Lower leg skin (tissue), 4 donors: ENCODE measurements around the gene TMEM214. TPM values are rescaled to one million over a fixed set of nuclear protein-coding genes. Genes with fewer than 3 reads are reported as not detected.
"Not testable (repeated sequence)": the region's sequence is repeated elsewhere in the genome, so short reads cannot be mapped to it uniquely, and the experiment has no call there.

Experiments used
- DNase-seq, 2 donors: peaks; one replicate each; pipeline ENCODE4 v3.0.0-alpha.2; 2019; ENCODE audit warnings: low spot score in 2 of 2
- H3K4me3 ChIP-seq: fragments of 200-600 bp; sonication (generic); 2 replicates; pipeline ENCODE4 v1.5.1; 2017; ENCODE audit warnings: mild to moderate bottlenecking, low read depth; ENCODE audit not compliant: poor library complexity, severe bottlenecking
- POLR2A ChIP-seq, 2 donors: fragments of 450-650 bp; IDR thresholded peaks; one replicate each; pipeline ENCODE4 v1.6.1; 2016 to 2017; ENCODE audit warnings: antibody characterized with exemption in 2 of 2, mild to moderate bottlenecking in 1 of 2, moderate library complexity in 1 of 2
- WGBS, 2 donors: methylation state at CpG; one replicate each; pipeline ENCODE4 v1.1.5; 2018; 5-methylcytosine and 5-hydroxymethylcytosine counted together
- intact Hi-C: fragments of 100-400 bp; cut with DNase I; formaldehyde crosslinking; loops from one replicate; pipeline ENCODE4 v1.15.0; 2023; ENCODE audit warnings: low total_unique reads
- total RNA-seq, 4 donors: library from RNA; depleted of rRNA; stranded (reverse); fragments of >200 nt; gene quantifications; one replicate each; pipeline ENCODE4 v1.1.0, GENCODE V29; 2016
- TF ChIP-seq, protein P1 (sequence below), 3 donors: fragments of 450-650 bp; IDR thresholded peaks; one replicate each; pipeline ENCODE4 v1.5.1; 2016; ENCODE audit warnings: antibody characterized with exemption in 3 of 3, mild to moderate bottlenecking in 3 of 3, moderate library complexity in 2 of 3

Gene TMEM214
- total RNA-seq, 4 donors from 2014 or later: 30.3 to 43.9 (median 32.0) TPM

DNA sequence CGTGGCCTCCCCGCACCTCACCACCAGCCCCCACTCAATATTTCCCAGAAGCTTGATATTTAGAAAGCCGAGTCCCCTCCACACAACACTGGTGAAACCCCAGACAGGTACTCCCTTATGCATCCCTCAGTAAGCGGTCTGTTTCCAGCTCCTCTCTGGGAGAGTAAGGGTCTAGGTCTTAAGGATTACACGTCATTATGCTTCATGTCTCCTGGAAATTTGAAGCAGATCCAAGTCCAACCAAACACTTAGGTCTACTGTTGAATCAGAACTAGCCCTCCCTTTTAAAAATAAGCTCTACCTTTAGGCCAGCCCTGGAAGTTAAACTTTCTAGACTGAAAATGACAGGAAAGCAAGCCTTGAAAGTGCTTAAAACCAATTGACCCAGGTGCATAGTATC, 40.2 kb downstream of the TMEM214 start:
- no peak for DNase-seq
- TF ChIP-seq, protein P1, sequence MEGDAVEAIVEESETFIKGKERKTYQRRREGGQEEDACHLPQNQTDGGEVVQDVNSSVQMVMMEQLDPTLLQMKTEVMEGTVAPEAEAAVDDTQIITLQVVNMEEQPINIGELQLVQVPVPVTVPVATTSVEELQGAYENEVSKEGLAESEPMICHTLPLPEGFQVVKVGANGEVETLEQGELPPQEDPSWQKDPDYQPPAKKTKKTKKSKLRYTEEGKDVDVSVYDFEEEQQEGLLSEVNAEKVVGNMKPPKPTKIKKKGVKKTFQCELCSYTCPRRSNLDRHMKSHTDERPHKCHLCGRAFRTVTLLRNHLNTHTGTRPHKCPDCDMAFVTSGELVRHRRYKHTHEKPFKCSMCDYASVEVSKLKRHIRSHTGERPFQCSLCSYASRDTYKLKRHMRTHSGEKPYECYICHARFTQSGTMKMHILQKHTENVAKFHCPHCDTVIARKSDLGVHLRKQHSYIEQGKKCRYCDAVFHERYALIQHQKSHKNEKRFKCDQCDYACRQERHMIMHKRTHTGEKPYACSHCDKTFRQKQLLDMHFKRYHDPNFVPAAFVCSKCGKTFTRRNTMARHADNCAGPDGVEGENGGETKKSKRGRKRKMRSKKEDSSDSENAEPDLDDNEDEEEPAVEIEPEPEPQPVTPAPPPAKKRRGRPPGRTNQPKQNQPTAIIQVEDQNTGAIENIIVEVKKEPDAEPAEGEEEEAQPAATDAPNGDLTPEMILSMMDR (IDR thresholded peaks at IDR 0.05): no peak
- TF ChIP-seq POLR2A (IDR thresholded peaks at IDR 0.05): no peak
- 89% methylated on average over 5 of the region's 5 CpGs for WGBS, 2 donors
- intact Hi-C loops: no loop called here
- H3K4me3 ChIP-seq: no peak overlapping the region

DNA sequence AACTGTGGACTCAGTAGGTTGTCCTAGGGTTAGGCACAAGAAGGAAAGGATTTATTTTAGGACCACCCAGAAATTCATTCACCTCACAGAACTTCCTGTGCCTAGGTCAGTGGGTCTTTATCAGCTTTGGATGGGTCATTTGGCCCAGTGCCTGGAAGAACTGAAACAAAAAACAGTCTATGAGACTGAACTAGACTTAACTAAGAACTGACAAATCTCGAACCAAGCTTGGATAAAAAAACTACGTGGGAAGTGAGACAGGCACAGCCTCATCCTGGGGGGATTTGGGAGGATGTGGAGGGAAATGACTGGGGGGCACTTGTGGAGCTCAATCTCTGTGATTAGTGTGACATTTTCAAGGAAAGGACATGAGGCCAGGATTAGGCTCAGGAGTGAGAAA, 41.0 kb downstream of the TMEM214 start:
- no peak for DNase-seq
- intact Hi-C loops: no loop called here
- H3K4me3 ChIP-seq: no peak overlapping the region
- no peak for TF ChIP-seq POLR2A (IDR thresholded peaks at IDR 0.05)
- TF ChIP-seq, protein P1 (IDR thresholded peaks at IDR 0.05): no peak
- WGBS, 2 donors: 40 to 57% methylated on average over 2 of the region's 2 CpGs

DNA sequence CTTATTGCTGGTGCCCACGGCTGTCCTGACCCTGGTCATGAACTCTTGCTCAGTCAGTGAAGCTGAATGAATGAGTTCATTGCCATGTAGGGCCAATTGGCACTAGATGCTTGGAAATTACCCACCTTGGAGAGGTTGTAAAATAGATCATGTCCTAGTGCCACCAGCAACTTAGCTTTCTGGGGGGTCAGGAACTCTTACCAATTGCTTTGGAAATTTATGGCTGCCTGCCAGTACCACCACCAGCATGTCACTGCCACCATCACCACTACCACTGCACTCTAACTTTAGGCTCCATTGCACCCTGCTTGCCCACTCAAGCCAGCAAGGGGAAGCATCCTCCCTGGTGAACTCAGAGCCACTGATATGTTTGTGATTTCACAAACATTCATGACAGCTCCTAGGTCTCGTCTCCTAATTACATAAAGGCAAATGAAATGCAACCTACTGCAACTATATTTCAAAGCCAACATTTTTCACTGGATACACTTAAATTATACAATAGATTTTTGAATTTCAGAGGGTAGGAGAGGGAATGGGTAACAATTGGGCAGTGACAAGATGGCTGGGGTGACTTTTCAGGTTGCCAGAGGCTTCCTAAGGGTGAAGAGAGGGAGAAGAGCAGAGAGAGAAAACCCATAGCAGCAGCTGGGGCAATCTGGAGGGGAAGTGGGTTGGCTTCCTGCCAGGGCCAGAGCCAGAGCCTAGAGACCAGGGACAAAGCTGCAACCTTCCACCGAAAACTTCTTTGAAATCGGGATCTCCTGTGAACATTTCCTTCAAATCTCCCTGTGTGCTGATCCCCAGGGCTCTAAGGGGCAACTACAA, 42.2 kb downstream of the TMEM214 start:
- H3K4me3 ChIP-seq: no peak overlapping the region
- intact Hi-C loops: loop anchor here (5.0 kb wide), 1 partner anchor 103 kb away; the partner anchor contains the start of gene MAPRE3
- TF ChIP-seq, protein P1 (IDR thresholded peaks at IDR 0.05): no peak
- no peak for TF ChIP-seq POLR2A (IDR thresholded peaks at IDR 0.05)
- 69 to 72% methylated on average over 4 of the region's 4 CpGs for WGBS, 2 donors
- DNase-seq: no peak

DNA sequence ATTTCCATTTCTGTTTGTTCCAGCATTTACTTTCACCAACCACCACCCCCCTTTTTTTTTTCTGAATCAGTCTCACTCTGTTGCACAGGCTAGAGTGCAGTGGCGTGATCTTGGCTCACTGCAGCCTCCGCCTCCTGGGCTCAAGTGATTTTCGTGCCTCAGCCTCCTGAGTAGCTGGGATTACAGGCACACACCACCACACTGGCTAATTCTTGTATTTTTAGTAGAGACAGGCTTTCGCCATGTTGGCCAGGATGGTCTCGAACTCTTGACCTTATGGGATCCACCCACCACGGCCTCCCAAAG, 42.8 kb downstream of the TMEM214 start:
- DNase-seq, H3K4me3 ChIP-seq: not testable (repeated sequence)
- 79 to 89% methylated on average over 6 of the region's 6 CpGs for WGBS, 2 donors
- intact Hi-C loops: loop anchor here (5.0 kb wide), 1 partner anchor 103 kb away; the partner anchor contains the start of gene MAPRE3

DNA sequence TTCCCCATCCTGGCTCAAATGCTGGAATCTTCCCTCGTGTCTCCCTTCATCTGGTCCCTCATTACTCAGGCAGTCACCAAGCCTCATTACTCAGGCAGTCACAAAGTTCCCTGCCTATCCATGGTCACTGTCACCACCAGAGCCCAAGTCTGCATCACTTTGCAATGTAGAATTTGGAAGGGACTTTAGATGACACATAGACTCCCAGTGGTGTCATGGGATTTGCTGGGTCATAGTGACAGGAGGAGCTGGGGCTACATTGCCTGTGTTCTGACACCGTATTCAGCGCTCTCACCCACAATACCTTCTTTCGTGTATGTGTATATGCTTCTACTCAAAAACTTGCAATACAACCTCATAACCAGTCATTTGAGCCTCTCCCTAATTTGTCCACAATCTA, 43.6 kb downstream of the TMEM214 start:
- TF ChIP-seq, protein P1 (IDR thresholded peaks at IDR 0.05): no peak
- H3K4me3 ChIP-seq: no peak overlapping the region
- intact Hi-C loops: loop anchor here (5.0 kb wide), 1 partner anchor 104 kb away; the partner anchor contains the start of gene MAPRE3
- WGBS, 2 donors: 77 to 81% methylated on average over 4 of the region's 4 CpGs
- DNase-seq: no peak

DNA sequence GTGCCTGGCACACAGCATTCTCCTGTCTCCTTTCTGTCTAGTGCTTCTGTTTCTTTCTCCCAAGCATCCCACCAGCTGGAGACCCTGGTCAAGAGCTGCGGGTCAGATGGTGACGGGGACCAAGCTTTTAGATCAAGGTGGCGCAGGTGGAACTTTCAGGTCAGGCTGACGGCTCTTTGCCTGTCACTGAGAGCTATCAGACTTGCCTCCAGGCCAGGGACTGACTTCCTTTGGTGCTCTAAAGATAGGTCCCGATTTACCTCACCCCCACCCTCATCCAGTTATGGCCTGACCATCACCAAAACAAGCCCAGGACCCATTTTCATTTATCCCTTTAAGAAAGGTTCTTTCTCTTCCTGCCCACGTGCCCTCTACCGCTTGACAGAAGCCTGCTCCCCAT, 44.5 kb downstream of the TMEM214 start:
- intact Hi-C loops: loop anchor here (5.0 kb wide), 1 partner anchor 105 kb away; the partner anchor contains the start of gene MAPRE3
- DNase-seq: no peak
- no peak for TF ChIP-seq POLR2A (IDR thresholded peaks at IDR 0.05)
- TF ChIP-seq, protein P1 (IDR thresholded peaks at IDR 0.05): no peak
- WGBS, 2 donors: 71 to 79% methylated on average over 7 of the region's 7 CpGs
- no peak overlapping the region for H3K4me3 ChIP-seq
